GM23338 (cell line): ENCODE measurements around the gene TPM1. TPM values are rescaled to one million over a fixed set of nuclear protein-coding genes. Genes with fewer than 3 reads are reported as not detected.

ENCODE experiments used
- ATAC-seq: fragments of 200-7000 bp; cut with Tn5 transposase; 3 replicates; pipeline ENCODE4 v1.9.1; 2020
- DNase-seq: peaks from one replicate; pipeline ENCODE4 v3.0.0-alpha.2; 2015; ENCODE audit warnings: low spot score
- H2AFZ ChIP-seq: fragments of 200-600 bp; sonication (generic); 2 replicates; pipeline ENCODE4 v1.8.0; 2016; ENCODE audit warnings: antibody characterized with exemption, mild to moderate bottlenecking, moderate library complexity
- H3F3A ChIP-seq: fragments of 200-600 bp; sonication (generic); replicated peaks from 2 replicates; pipeline ENCODE4 v1.8.0; 2017; ENCODE audit warnings: antibody characterized with exemption, mixed run types, low read depth
- H3K27ac ChIP-seq: fragments of 200-600 bp; sonication (generic); 2 replicates; pipeline ENCODE4 v1.6.1; 2016; ENCODE audit warnings: low read depth
- H3K27me3 ChIP-seq: fragments of 200-600 bp; sonication (generic); 2 replicates; pipeline ENCODE4 v1.8.0; 2016; ENCODE audit warnings: mild to moderate bottlenecking, mixed run types, moderate library complexity; ENCODE audit not compliant: insufficient read depth
- H3K36me3 ChIP-seq: fragments of 200-600 bp; sonication (generic); 2 replicates; pipeline ENCODE4 v1.8.0; 2016; ENCODE audit warnings: mild to moderate bottlenecking; ENCODE audit not compliant: insufficient read depth
- H3K4me1 ChIP-seq: fragments of 200-600 bp; sonication (generic); 2 replicates; pipeline ENCODE4 v1.8.0; 2016; ENCODE audit warnings: mild to moderate bottlenecking, moderate library complexity; ENCODE audit not compliant: insufficient read depth
- H3K4me2 ChIP-seq: fragments of 200-600 bp; sonication (generic); 2 replicates; pipeline ENCODE4 v1.7.1; 2017; ENCODE audit warnings: mixed run types
- H3K4me3 ChIP-seq: fragments of 200-600 bp; sonication (generic); 2 replicates; pipeline ENCODE4 v1.6.1; 2016; ENCODE audit warnings: mixed run types
- H3K79me2 ChIP-seq: fragments of 200-600 bp; sonication (generic); replicated peaks from 2 replicates; pipeline ENCODE4 v1.8.0; 2017; ENCODE audit warnings: mild to moderate bottlenecking; ENCODE audit not compliant: insufficient read depth
- H3K9me2 ChIP-seq: fragments of 200-600 bp; sonication (generic); 2 replicates; pipeline ENCODE4 v1.8.0; 2017; ENCODE audit not compliant: insufficient read depth
- H4K20me1 ChIP-seq: fragments of 200-600 bp; sonication (generic); replicated peaks from 2 replicates; pipeline ENCODE4 v1.8.0; 2017; ENCODE audit warnings: mild to moderate bottlenecking; ENCODE audit not compliant: insufficient read depth
- H3K27ac Mint-ChIP-seq: 2 replicates; pipeline ENCODE4 v1.8.0; 2020; ENCODE audit warnings: inconsistent platforms, mild to moderate bottlenecking, moderate library complexity, mixed read lengths
- H3K27me3 Mint-ChIP-seq: 3 replicates; pipeline ENCODE4 v1.8.0; 2022; ENCODE audit warnings: low read depth, mild to moderate bottlenecking, moderate library complexity, mixed read lengths, inconsistent platforms; ENCODE audit not compliant: insufficient read depth, poor library complexity
- H3K36me3 Mint-ChIP-seq: 3 replicates; pipeline ENCODE4 v1.8.0; 2021; ENCODE audit warnings: low read depth, mild to moderate bottlenecking, inconsistent platforms, moderate library complexity, mixed read lengths
- H3K4me1 Mint-ChIP-seq: 3 replicates; pipeline ENCODE4 v1.8.0; 2020; ENCODE audit warnings: mild to moderate bottlenecking, inconsistent platforms, mixed read lengths
- H3K4me3 Mint-ChIP-seq: 3 replicates; pipeline ENCODE4 v1.8.0; 2021; ENCODE audit warnings: moderate library complexity, mild to moderate bottlenecking, inconsistent platforms, mixed read lengths
- H3K9me3 Mint-ChIP-seq: 3 replicates; pipeline ENCODE4 v1.8.0; 2020; ENCODE audit warnings: moderate library complexity, mild to moderate bottlenecking, inconsistent platforms, mixed read lengths
- CREB1 ChIP-seq: fragments of 250-450 bp; sonication (Bioruptor Pico); IDR thresholded peaks from 2 replicates; pipeline ENCODE4 v1.5.0; 2020; ENCODE audit warnings: low read depth, mild to moderate bottlenecking, moderate library complexity
- CTCF ChIP-seq, 2 experiments: fragments of 200-600 bp in 1 of 2; sonication (generic) in 1 of 2; conservative IDR thresholded peaks; 2 replicates each; pipeline versions ENCODE4 v1.5.1 to v1.6.1; 2016 to 2017; ENCODE audit warnings: antibody characterized with exemption in 2 of 2, low read depth in 2 of 2, mild to moderate bottlenecking in 2 of 2, moderate library complexity in 1 of 2
- ETS1 ChIP-seq: IDR thresholded peaks from 2 replicates; pipeline ENCODE4 v1.6.1; 2016; ENCODE audit warnings: antibody characterized with exemption
- EZH2 ChIP-seq: fragments of 200-600 bp; sonication (generic); IDR thresholded peaks from one replicate; pipeline ENCODE4 v1.8.0; 2017; ENCODE audit warnings: antibody characterized with exemption, mild to moderate bottlenecking, low read depth; ENCODE audit not compliant: unreplicated experiment
- EZH2phosphoT487 ChIP-seq: fragments of 200-600 bp; sonication (generic); IDR thresholded peaks from one replicate; pipeline ENCODE4 v1.8.1; 2018; ENCODE audit warnings: antibody characterized with exemption; ENCODE audit not compliant: unreplicated experiment
- JUNB ChIP-seq: IDR thresholded peaks from one replicate; pipeline ENCODE4 v1.6.1; 2016; ENCODE audit warnings: antibody characterized with exemption; ENCODE audit not compliant: unreplicated experiment
- STAT1 ChIP-seq: IDR thresholded peaks from one replicate; pipeline ENCODE4 v1.6.1; 2016; ENCODE audit warnings: antibody characterized with exemption; ENCODE audit not compliant: unreplicated experiment
- ZNF114 ChIP-seq: fragments of 250-450 bp; sonication (Bioruptor Pico); IDR thresholded peaks from 2 replicates; pipeline ENCODE4 v1.5.0; 2020; ENCODE audit warnings: mild to moderate bottlenecking, moderate library complexity
- ZNF331 ChIP-seq: fragments of 250-450 bp; sonication (Bioruptor Pico); IDR thresholded peaks from 2 replicates; pipeline ENCODE4 v1.5.0; 2020; ENCODE audit warnings: low read depth, mild to moderate bottlenecking, moderate library complexity
- ZNF462 ChIP-seq: fragments of 250-450 bp; sonication (Bioruptor Pico); IDR thresholded peaks from 2 replicates; pipeline ENCODE4 v1.5.0; 2020; ENCODE audit warnings: mild to moderate bottlenecking, moderate library complexity
- polyA plus RNA-seq: library from polyadenylated mRNA; unstranded; fragments of >200 nt; fragmentation: Nextera tagmentation; extraction: Ambion mirVana; gene quantifications from 2 replicates; pipeline ENCODE4 v1.2.1, GENCODE V29; 2016
- total RNA-seq: library from RNA; depleted of rRNA; stranded (reverse); fragments of >200 nt; shearing (Covaris generic); gene quantifications from 2 replicates; pipeline ENCODE4 v1.2.3, GENCODE V29; 2014

TPM1 gene
- total and polyA plus RNA-seq, 2 experiments from 2014 or later: 449 to 913 TPM

GRCh38 chr15:63063164-63063756 lies 20.7 kb downstream of the TPM1 start:
- Histone ChIP-seq H3K4me1 (no peaks in the 10 kb centered on the region), H3F3A (peaks cover 4% of the 10 kb centered on the region; the same call in 1 of the 2 replicates), H2AFZ (no peak overlapping the region), H4K20me1 (peaks cover 2% of the 10 kb centered on the region; the same call in 1 of the 2 replicates), H3K36me3 (peaks cover 85% of the 10 kb centered on the region), H3K4me3 (no peak overlapping the region), H3K9me2 (no peaks in the 10 kb centered on the region), H3K27me3 (no peaks in the 10 kb centered on the region), H3K4me2 (no peak overlapping the region), H3K27ac (no peak overlapping the region; the same call in 1 of the 2 replicates), H3K79me2 (no peaks in the 10 kb centered on the region; the same call in 1 of the 2 replicates)
- DNase-seq: no peak
- Mint-ChIP-seq H3K9me3 (no peaks in the 10 kb centered on the region), H3K4me1 (peaks cover 4% of the 10 kb centered on the region; the same call in 2 of the 3 replicates), H3K36me3 (peaks cover 99% of the 10 kb centered on the region), H3K27ac (no peak overlapping the region), H3K27me3 (peaks cover 4% of the 10 kb centered on the region), H3K4me3 (no peak overlapping the region)
- TF ChIP-seq ZNF114 (CRISPR knock-in tag) (no peak), JUNB (no peak), CTCF (conservative IDR thresholded peaks at IDR 0.05; ENCODE audit: low read depth in 2 of 2) (no peak), EZH2phosphoT487 (no peak), ETS1 (no peak), ZNF462 (CRISPR knock-in tag) (no peak), ZNF331 (no peak), CREB1 (no peak), STAT1 (no peak), EZH2 (no peak)
- ATAC-seq: no peak
